ENCODE results near the gene MYMK. TPM values are rescaled to one million over a fixed set of nuclear protein-coding genes. Genes with fewer than 3 reads are reported as not detected.
A peak's percentile ranks its signal among the peaks of the same experiment; 100 is the strongest.

MYMK gene
- total and polyA plus RNA-seq, 2 of the 8 experiments (the other 6 are each of a cell fraction or from before 2014, with no cell fraction given) = not detected

DNA sequence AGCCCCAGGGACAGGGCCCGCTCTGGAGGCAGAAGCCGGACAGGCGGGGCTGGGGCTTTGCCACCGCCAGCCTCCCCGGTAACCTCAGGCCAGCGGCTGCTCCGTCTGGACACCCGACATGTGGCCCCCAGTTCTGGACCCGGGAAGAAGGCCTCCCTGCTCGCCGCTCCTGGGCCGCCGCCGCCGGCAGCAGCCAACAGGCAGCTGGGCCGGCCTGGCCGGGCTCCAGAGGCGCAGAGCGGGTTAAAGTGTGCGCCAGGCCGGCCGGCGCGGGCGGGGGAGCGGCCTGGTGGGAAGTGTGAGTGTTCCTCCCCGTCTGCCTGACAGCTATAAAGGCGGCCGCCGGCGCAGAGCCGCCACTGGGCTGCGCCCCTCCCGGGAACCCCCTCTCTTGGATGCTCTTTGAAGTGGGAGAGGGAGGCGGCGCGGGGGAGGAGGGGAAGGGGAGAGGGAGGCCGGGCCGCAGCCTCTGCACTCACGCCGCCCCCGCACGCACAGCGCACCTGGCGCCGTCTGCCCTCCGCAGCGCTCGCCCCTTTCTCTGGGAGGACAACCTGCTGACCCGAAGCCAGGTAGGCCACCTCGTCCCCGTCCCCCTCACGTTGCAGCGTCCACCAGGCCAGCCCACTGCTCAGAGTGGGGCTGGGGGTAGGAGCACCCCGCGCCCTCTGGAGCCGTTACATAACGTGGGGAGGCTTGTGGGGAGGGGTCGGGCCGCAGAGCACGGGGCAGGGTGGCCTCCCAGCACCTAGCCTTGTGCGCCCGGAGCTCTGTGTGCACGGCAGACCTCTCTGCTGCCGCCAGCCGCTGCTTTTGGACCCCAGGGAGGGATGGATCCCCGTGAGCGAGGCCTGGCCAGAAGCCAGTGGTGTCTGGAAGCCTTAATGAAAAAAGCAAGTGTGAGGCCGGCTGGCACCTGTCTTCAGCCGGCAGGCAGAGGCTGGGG lies 9.9 kb upstream of the MYMK start, which contains the start of gene ADAMTSL2:
ADAMTSL2 (plus strand) TSS at position 359 of the 946 bp plus-strand sequence. CDS start 2,009 bp downstream, outside the sequence.
- Histone ChIP-seq H3K4ac (replicated peaks; ENCODE audit: insufficient read length, low read depth, low read length) (peak within 1 kb of the TSS; percentile 80), H3K27ac (ENCODE audit: low read depth, low read length) (no peak within 1 kb of the TSS), H2AFZ (ENCODE audit: low read length) (peak within 1 kb of the TSS; percentile 71; the same call in 1 of the 2 replicates), H3K9me3 (ENCODE audit: insufficient read depth in 2 of 2, low read depth in 1 of 2, low read length in 1 of 2) (no peaks in the 10 kb centered on the region), H4K8ac (ENCODE audit: extremely low read depth, insufficient read depth, low read length) (peak within 1 kb of the TSS; percentile 54; the same call in 1 of the 2 replicates), H3K9ac (replicated peaks in 1 of 4; ENCODE audit: extremely low read depth in 1 of 4, low read depth in 3 of 4, low read length in 3 of 4) (no peak within 1 kb of the TSS), H2BK120ac (replicated peaks; ENCODE audit: low read depth, low read length) (no peak within 1 kb of the TSS), H3K79me2 (ENCODE audit: control insufficient read depth in 1 of 2, insufficient read depth in 2 of 2, low read length in 2 of 2) (no peaks in the 10 kb centered on the region), H3K23ac (ENCODE audit: insufficient read length) (no peak within 1 kb of the TSS), H3K23me2 (ENCODE audit: low read depth, low read length) (peaks cover 2% of the 10 kb centered on the region; the same call in 1 of the 2 replicates), H3K14ac (ENCODE audit: insufficient read length) (no peak within 1 kb of the TSS), H3K4me1 (replicated peaks in 1 of 4; ENCODE audit: control insufficient read depth in 3 of 4, insufficient read depth in 4 of 4, low read length in 3 of 4) (peaks cover 0 to 35% (median 16%) of the 10 kb centered on the region in 4 experiments; a peak in 6 of 7 replicates), H2BK15ac (ENCODE audit: low read length) (peak within 1 kb of the TSS; percentile 98; the same call in 1 of the 2 replicates), H2BK5ac (ENCODE audit: low read depth, low read length) (peak within 1 kb of the TSS; percentile 56; the same call in 1 of the 2 replicates), H4K5ac (ENCODE audit: insufficient read length, low read depth, low read length) (peak within 1 kb of the TSS; percentile 54), H3K36me3 (ENCODE audit: control insufficient read depth in 2 of 4, insufficient read depth in 4 of 4, low read length in 3 of 4) (no peaks in the 10 kb centered on the region), H4K20me1 (replicated peaks in 1 of 2; ENCODE audit: control insufficient read depth in 1 of 2, insufficient read depth in 2 of 2, low read length in 2 of 2) (no peaks in the 10 kb centered on the region), H3K56ac (replicated peaks; ENCODE audit: insufficient read length, low read depth, low read length) (no peak within 1 kb of the TSS), H2BK20ac (ENCODE audit: low read length) (no peak within 1 kb of the TSS), H2AK5ac (ENCODE audit: low read depth, low read length) (no peak within 1 kb of the TSS), H3K4me3 (ENCODE audit: extremely low read depth in 1 of 4, insufficient read depth in 2 of 4, low read depth in 3 of 4, low read length in 4 of 4) (peak within 1 kb of the TSS; percentile 21 to 59 (median 32); a peak in 6 of 8 replicates), H2BK12ac (ENCODE audit: low read depth, low read length) (peak within 1 kb of the TSS; percentile 92; the same call in 1 of the 2 replicates), H4K91ac (replicated peaks; ENCODE audit: insufficient read length, low read length) (no peak within 1 kb of the TSS), H3K79me1 (ENCODE audit: low read depth, low read length) (no peaks in the 10 kb centered on the region), H3K18ac (ENCODE audit: extremely low read depth, low read length) (peak within 1 kb of the TSS; percentile 78), H3K4me2 (ENCODE audit: insufficient read depth in 1 of 2, low read depth in 2 of 2, low read length in 2 of 2) (peak within 1 kb of the TSS; percentile 58 to 94), H3K27me3 (replicated peaks in 1 of 4; ENCODE audit: control insufficient read depth in 3 of 4, extremely low read depth in 1 of 4, insufficient read depth in 3 of 4, low read length in 3 of 4) (peaks cover 0 to 31% (median 18%) of the 10 kb centered on the region in 4 experiments; a peak in 6 of 7 replicates)
- 19% methylated on average over 27 of the region's 70 CpGs; no CpG with 5 or more reads in 1 of the 2 experiments for WGBS, 2 experiments (ENCODE audit: extremely low coverage in 1 of 2, insufficient coverage in 1 of 2, insufficient read length in 1 of 2, insufficient replicate concordance in 2 of 2, low coverage in 1 of 2, low lambda C conversion rate in 2 of 2, missing lambda C conversion rate in 1 of 2)
- POLR2A ChIA-PET (ENCODE audit: partially characterized antibody) = interaction anchor here (1.9 kb wide), 1 partner anchor 9 kb away, joined by 7 read pairs; no protein-coding TSS in a partner anchor
- FAIRE-seq = no peak
- CTCF ChIA-PET (ENCODE audit: partially characterized antibody) = interaction anchor here (0.5 to 4.6 kb wide), 27 partner anchors 9 to 510 kb away, joined by 3 to 19 read pairs (median 4); no protein-coding TSS in a partner anchor
- peak in 1 of 2 experiments; percentile 79 for DNase-seq (ENCODE audit: low read depth in 1 of 2, low spot score in 2 of 2)
- TF ChIP-seq RAD21 (IDR thresholded peaks at IDR 0.05 in 1 of 2, conservative IDR thresholded peaks at IDR 0.05 in 1 of 2; ENCODE audit: low read depth in 2 of 2, low read length in 2 of 2) = no peak
- TF ChIP-seq EGR1 (IDR thresholded peaks at IDR 0.05; ENCODE audit: borderline replicate concordance, low read depth, low read length) = peak; percentile 91
- TF ChIP-seq, protein P1, sequence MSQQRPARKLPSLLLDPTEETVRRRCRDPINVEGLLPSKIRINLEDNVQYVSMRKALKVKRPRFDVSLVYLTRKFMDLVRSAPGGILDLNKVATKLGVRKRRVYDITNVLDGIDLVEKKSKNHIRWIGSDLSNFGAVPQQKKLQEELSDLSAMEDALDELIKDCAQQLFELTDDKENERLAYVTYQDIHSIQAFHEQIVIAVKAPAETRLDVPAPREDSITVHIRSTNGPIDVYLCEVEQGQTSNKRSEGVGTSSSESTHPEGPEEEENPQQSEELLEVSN (IDR thresholded peaks at IDR 0.05) = no peak
- no peak for TF ChIP-seq HDAC2 (IDR thresholded peaks at IDR 0.05; ENCODE audit: borderline replicate concordance in 1 of 2, low read depth in 2 of 2, low read length in 2 of 2)
- no peak for TF ChIP-seq HDAC6 (IDR thresholded peaks at IDR 0.05; ENCODE audit: low read depth, low read length)
- no peak for TF ChIP-seq SAP30 (IDR thresholded peaks at IDR 0.05; ENCODE audit: insufficient read depth, insufficient replicate concordance, low read length)
- peak; percentile 17 for TF ChIP-seq TAF7 (optimal IDR thresholded peaks at IDR 0.05; ENCODE audit: borderline replicate concordance, low read depth, low read length)
- no peak for TF ChIP-seq MAFK (IDR thresholded peaks at IDR 0.05; ENCODE audit: low read depth, low read length)
